HG03575 (cell line): ENCODE data around the gene SLC5A5.
"Not testable (repeated sequence)": the region's sequence is repeated elsewhere in the genome, so short reads cannot be mapped to it uniquely, and the experiment has no call there.

Source experiments
- ATAC-seq: cut with Tn5 transposase; IDR thresholded peaks from one replicate; pipeline ENCODE4 v1.9.1; 2021; ENCODE audit not compliant: unreplicated experiment, insufficient number of reproducible peaks, low FRiP score; ENCODE audit errors: extremely low read depth

The SLC5A5 gene

GRCh38 chr19:17866964-17867486 is 4.7 kb upstream of the SLC5A5 start:
- no peak for ATAC-seq

DNA sequence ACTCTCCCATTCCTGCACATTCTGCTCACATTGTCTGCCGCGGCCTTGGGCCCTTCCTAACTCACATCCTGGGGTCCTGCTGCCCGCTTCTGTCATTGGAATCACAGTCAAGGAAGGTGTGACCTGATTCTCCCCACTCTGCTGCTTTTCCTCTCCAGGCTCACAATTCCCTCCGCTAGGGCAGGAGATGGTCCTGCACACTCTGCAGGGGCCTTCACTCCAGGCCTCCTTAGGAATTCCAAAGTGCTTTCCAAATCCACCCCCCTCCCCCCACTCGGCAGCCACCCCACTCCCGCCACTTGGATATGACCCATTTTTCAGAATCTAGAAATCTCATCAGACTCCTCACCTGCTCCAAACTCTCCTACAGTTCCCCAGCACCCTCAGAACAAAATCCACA is 3.1 kb upstream of the SLC5A5 start:
- ATAC-seq, result no peak

- no peak for ATAC-seq
Measured at GRCh38 chr19:17869114-17869608, 2.6 kb upstream of the SLC5A5 start.

- no peak for ATAC-seq
Measured at GRCh38 chr19:17871032-17871877, 490 bp upstream of the SLC5A5 start.

GRCh38 chr19:17872251-17873001 is 681 bp downstream of the SLC5A5 start:
- ATAC-seq, result no peak

- ATAC-seq, result no peak
Measured at GRCh38 chr19:17873786-17874757, 2.3 kb downstream of the SLC5A5 start.

DNA sequence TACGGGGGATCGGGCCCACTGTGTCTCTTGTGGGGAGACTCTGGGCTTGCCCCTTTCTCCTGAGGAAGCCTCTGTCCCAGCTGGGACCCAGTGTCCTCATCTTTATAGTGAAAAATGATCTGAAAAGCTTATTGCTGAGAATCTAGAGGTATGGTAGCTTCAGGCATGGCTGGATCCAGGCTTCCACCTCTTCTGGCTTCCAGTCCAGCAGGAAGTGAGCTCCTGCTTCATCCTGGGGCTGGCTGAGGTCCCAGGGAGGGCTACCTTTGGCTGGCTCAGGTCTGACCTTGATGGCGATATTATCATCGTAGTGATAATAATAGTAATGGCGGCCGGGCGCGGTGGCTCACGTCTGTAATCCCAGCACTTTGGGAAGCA is 3.0 kb downstream of the SLC5A5 start:
- no peak for ATAC-seq

GRCh38 chr19:17877696-17878095 is 6.0 kb downstream of the SLC5A5 start:
- no peak for ATAC-seq

DNA sequence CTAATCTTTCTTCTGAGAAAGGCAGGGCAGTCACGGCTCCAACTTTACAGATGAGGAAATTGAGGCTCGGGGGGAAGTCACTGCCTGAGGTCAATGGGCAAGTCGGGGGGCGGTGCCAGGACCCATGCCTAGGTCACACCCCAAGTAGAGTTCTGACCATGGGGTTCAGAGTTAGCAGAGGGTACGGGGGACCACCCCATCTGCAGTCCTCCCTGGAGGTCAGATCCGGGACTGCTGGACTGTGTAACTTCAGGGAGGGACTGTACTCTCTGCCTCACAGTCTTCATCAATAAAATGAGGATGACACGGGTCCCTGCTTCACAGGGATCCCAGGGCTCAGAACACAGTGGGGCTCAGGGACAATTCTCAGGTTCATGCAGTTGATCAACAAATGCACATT is 7.7 kb downstream of the SLC5A5 start:
- no peak for ATAC-seq

GRCh38 chr19:17881701-17882100 is 10.0 kb downstream of the SLC5A5 start:
- ATAC-seq, result no peak

GRCh38 chr19:17883627-17884410 is 12.1 kb downstream of the SLC5A5 start:
- ATAC-seq, result no peak

DNA sequence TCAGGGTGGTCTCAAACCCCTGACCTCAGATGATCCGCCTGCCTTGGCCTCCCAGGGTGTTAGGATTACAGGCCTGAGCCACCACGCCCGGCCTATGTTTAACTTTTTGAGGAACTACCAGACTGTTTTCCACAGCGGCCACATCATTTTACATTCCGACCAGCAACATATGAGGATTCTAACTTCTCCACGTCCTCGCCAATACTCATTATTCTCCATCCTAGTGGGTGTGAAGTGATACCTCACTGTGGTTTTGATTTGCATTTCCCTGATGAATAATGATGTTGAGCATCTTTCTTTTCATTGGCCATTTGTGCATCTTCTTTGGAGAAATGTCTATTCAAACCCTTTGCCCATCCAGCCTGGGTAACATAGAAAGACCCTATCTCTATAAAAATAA is 14.8 kb downstream of the SLC5A5 start:
- ATAC-seq, result no peak

GRCh38 chr19:17887221-17887620 is 15.5 kb downstream of the SLC5A5 start:
- not testable (repeated sequence) for ATAC-seq

- no peak for ATAC-seq
Measured at GRCh38 chr19:17888260-17888659, 16.5 kb downstream of the SLC5A5 start.

- no peak for ATAC-seq
Measured at GRCh38 chr19:17889609-17890214, 18.0 kb downstream of the SLC5A5 start.

DNA sequence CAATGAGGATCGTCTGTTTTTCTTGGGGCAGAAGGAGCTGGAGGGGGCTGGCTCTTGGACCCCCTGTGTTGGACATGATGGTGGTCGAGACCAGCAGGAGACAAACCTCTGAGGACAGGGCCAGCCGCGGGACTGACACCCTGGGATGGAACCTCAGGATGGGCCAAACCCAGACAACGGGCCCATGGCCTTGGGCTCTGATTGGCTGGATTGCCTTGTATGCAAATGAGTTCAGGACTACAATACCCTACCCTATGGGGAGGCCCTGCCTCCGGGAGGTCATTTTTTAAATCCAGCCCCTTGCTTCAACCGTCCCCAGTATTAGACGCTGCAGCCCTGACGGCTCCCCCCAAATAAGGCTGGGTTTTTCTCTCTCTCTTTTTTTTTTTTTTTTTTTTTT is 22.0 kb downstream of the SLC5A5 start:
- no peak for ATAC-seq

GRCh38 chr19:17902701-17903100 is 31.0 kb downstream of the SLC5A5 start:
- ATAC-seq, result no peak

- no peak for ATAC-seq
Measured at GRCh38 chr19:17908244-17908643, 36.5 kb downstream of the SLC5A5 start.
